GOT3 (cell line): Measurements from ENCODE around the gene MECR.

Source experiments
- DNase-seq: peaks from one replicate; lab custom pipeline; 2025; ENCODE audit warnings: mixed read lengths; lab: John Stamatoyannopoulos, UW

The MECR gene

DNA sequence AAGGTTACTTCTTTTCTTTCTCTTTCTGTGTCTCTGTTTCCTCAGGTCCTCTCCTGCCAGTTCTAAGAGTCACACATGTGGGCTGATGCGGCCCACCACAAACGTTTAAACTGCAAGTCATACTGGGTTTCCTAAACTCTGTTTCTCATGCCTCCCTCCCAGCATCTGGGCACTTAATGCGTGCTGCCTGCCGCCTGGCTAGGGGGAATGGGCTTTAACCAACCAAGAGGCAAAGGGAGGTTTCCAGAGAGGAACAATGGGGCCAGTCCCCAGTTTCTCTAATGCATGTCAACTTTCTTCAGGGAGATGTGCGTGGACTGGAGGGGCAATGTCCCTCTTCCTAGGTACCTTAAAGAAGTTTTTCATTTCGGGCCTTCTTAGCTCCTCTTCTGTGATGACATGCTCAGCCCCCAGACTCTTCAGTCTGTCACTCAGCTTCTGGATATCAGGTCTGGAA lies 29.1 kb downstream of the MECR start:
- DNase-seq = no peak

DNA sequence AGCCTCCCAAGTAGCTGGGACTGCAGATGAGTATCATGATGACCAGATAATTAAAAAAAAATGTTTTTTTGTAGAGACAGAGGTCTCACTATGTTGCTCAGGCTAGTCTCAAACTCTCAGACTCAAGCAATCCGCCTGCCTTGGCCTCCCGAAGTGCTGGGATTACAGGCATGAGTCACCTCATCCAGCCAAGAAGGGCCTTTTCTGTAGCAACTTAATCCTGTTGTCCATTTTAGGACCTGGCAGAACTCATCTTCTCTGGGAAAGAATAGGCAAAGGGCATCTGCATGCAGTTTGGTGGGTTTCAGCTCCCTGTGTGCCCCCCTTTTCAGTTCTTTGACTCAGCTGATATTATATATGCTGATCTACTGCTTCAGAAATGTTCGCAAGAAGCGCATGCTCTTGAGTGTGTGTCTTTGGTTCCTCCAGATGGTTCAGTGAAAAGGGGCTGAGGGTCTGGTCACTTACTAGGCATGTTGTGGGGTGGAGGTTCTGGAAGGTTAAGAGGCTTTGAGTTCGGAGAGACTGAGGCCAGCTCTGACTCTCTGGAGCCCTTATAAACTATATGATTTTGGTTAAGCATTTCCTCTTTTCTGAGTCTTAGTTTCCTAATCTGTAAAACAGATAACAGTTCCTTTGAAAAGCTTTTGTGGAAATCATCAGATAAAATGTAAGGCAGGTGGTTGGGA lies 29.7 kb downstream of the MECR start:
- DNase-seq = no peak

- no peak for DNase-seq
Measured at GRCh38 chr1:29197993-29198392, 32.7 kb downstream of the MECR start.

- DNase-seq = no peak
Measured at GRCh38 chr1:29197590-29197924, 33.2 kb downstream of the MECR start.

- no peak for DNase-seq
Measured at GRCh38 chr1:29196863-29197589, 33.7 kb downstream of the MECR start.

GRCh38 chr1:29195881-29196291 lies 34.8 kb downstream of the MECR start:
- DNase-seq = no peak

DNA sequence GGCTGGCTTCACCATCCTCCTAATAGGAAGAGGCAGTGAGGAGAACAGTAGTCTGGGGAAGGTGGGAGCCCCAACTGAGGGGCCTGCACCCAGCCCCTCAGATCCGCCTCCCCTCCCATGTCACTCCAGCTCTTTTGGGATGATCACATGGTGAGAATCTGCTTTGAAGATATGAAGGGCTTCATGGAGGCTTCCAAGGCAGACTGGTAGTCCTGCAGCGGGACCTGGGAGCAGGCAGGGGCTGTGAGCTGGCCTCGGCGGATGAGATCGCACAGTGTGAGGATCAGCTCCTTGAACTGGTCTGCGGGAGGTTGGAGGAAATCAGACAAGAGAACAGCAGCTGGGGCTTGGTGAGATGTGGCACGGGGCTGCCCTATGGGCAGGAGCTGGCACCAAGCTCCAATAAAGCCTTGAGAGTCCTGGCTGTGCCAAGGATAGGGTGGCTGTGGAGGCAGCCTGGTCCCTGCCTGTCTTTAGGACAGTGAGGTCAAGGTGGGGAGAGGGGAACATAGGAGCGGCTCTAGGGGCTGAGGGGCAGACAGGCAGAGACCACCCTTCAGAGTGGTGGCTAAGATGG lies 36.8 kb downstream of the MECR start:
- DNase-seq = no peak

DNA sequence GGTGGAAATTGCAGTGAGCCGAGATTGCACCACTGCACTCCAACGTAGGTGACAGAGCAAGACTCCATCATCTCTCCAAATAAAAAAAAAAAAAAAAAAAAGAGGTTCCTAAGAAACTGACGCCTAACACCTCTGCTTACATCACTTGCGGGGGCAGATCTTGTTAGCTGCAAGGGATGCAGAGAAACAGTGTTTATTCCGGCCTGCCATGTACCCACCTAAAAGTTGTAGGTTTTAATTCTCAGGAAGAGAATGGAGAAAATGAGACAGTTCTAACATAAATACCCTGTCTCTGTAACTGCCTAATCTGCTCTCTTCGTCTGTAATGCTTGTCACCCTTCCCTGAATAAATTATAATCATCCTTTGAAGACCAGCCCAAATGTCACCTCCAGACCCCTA lies 40.0 kb downstream of the MECR start:
- no peak for DNase-seq

DNA sequence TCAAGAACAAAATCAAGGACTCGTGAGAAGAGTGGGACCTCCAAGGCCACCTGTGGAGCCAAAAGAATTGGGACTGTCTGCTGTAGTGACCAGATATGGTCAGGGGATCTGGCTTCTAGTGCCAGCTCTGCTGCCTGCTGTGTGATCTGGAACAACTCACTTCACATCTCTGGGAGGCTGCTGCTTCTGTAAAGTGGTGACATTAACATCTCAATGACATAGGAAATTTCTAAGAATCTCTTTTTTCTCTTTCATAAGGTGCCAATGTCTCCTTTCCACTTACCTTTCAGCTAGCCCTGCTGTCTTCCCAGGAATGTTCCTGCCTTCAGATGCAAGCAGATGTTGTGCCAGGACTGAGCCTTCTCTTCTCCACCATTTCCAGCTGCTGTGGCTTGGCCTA lies 44.0 kb downstream of the MECR start:
- DNase-seq = no peak

DNA sequence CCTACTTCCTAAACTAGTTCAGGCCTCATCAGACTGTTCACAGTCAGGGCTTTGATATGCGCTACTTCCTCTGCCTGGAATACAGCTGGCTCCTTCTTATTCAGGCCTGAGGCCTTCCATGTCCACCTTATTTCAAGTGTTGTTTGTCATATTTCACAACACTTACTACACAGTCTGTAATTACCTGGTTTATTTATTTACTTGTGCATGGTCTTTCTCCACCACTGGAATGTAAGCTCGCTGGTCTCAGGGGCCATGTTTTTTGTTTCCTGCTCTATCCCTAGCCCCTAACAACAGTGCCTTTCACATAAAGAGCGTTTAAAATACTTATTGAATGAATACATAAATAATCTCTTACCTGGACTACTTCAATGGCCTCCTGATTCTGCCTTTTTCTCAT lies 44.5 kb downstream of the MECR start:
- no peak for DNase-seq

- DNase-seq = no peak
Measured at GRCh38 chr1:29183287-29183686, 47.4 kb downstream of the MECR start.

DNA sequence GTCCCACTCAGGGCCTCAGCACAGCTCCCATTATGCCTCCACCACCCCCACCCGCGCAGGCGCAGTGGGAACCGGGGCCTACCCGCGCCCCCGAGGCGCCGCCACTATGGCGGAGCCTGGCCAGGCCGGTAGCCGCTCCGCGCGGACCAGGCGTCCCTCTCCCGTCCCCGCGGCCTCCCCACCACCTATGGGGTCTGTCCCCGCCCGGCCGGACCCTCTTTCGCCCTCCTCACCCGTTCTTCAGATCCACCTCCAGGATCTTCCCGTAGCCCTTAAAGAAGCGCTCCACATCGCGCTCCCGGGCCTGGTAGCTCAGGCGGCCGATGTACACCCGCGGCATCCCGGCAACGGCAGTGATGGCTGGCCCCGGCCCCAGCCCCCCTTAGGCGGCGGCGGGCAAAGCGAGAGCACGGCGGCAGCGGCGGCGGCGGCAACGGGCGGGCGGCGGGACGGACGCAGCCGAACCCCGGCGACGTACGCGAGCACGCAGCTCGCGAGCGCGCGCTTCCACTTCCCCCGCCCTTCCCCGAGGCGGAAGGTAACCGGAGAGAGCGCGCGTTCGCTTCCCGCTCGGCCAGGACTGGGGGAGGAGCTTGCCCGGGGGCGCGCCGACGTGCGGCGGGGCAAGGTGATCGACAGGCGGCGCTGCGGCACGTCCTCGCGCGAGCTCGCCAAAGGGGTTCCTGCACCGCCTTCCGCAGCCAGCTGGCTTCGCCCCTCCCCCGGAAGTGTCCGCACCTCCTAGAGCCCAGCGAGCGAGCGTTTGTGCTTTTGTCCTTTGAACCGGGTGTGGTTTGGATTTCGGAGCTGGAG lies 49.1 kb downstream of the MECR start, which contains the start of gene SRSF4:
Gene SRSF4 (minus strand): TSS at position 488 of the 813 bp plus-strand sequence. CDS start 148 bp downstream, at position 340.
- peak; percentile 98 for DNase-seq

DNA sequence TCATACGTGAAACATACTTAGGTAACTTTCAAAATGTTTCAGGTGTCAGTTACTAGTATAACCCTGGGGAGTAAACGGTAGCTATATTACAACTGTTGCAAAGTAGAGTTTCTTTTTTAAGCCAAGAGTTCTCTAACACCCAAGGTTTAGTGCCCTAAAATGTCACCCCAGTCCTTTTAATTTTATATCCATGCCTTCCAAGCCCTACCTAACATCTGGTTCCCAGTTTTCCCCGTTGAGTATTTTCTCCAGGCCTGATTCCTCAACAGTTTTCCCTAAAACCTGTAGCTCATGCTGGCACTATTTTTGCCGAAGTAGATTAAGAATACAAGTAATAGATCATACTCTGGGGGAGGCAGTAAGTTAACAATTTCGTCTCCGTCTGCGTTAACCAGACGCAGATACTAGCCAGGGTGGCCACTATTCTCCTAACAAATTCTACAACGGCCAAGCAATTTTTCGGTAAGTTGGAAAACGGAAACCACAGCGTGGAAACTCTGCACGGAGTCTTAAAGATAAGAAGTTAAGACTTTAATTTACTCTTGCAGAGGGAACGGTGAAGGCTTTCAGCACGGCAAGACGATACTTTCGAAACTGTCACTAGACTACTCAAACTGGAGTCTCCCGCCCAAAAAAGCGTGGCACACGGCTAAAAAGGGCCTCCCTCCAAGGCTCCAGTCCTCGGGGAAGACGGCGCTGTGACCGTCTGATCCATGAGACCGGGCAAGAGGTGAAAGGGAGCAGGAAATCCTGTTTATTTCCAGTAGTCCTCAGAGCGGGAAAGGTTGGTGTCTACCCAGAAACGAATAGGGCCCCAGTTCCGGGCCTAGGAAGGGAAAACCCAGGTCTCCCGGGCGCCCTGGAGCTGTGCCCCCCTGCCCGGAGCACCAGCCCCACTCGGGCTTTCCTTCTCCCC lies 50.0 kb downstream of the MECR start:
- DNase-seq = no peak

GRCh38 chr1:29179641-29180184 lies 51.0 kb downstream of the MECR start:
- no peak for DNase-seq

DNA sequence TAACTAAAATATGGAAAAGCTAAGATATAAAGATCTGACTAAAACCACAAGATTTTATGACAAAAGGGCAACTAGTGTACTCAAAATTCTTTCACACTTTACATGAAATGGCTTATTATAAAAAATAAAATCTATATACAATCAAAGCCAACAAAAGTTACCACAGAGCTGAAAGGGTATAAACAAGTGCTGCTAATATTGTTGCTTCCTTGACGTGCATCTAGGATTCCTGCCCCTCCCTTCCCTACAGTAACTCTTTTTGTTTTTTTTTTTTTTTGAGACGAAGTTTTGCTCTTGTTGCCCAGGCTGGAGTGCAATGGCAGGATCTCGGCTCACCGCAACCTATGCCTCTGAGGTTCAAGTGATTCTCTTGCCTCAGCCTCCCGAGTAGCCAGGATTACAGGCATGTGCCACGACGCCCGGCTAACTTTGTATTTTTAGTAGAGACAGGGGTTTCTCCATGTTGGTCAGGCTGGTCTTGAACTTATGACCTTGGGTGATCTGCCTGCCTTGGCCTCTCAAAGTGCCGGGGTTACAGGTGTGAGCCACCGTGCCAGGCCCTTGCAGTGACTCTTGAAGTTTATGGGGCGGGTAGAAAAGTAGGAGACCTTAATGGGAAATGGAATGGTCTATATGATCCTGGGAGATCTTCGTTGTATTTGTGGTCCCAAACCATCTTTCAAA lies 53.6 kb downstream of the MECR start:
- DNase-seq = no peak

GRCh38 chr1:29176576-29176975 lies 54.2 kb downstream of the MECR start:
- no peak for DNase-seq

DNA sequence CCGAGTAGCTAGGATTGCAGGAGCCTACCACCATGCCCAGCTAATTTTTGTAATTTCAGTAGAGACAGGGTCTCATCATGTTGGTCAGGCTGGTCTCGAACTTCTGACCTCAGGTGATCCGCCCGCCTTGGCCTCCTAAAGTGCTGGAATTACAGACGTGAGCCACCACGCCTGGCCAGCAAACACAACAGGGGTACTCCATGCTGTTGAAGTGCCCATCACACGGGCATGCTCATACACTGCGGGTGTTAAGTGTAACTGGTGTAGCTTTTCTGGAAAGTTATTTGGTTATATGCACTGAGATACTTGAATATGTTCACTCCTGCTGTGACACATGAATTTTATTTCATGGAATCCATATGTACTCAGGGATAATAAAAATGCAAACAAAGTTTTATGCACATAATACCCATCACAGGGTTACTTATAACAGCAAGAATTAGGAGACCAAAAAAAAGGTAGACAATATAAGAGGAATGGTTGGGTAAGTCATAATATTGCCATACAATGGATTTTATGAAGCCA lies 58.3 kb downstream of the MECR start:
- DNase-seq = no peak

- no peak for DNase-seq
Measured at GRCh38 chr1:29171521-29171920, 59.2 kb downstream of the MECR start.

DNA sequence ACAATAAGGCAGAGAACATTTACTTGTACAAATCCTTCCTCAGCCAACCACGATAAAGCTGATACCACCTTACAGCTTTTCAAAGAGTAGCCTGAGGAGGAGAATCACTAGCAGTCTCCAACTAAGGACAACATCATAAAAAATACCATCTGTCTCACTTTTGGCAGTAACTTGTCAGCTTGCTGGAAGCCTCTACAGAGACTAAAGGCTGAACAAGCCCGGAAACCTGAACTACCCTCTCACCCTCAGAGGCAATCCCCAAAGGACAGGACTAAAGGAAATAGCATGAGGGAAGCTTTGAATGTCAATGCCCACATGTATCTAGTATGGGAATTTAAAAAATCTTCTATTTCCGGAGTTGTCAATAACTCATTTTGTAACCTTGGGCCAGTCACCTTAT lies 59.6 kb downstream of the MECR start:
- no peak for DNase-seq

DNA sequence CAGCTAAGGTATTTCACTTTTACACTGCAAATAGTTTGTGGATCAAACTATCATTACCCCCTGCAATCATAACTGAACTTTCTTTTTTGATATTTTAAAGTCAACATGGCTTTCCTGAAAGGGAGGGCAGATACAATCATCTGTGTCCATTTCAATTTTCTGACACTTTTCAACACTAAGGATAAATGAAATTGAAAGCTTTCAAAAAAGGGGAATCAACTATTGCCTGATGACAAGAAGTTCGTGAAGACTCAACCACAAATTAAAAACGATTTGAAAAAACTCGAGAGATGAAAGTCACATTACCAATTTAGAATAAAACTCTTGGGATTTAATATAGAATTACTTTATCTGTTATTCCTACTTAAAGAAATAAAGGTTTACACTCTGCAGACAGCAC lies 60.8 kb downstream of the MECR start:
- DNase-seq = no peak
